IMR-90 (cell line): ENCODE data around the gene CCR5. TPM values are rescaled to one million over a fixed set of nuclear protein-coding genes. Genes with fewer than 3 reads are reported as not detected.

Source experiments
- ATAC-seq: fragments of 200-7000 bp; cut with Tn5 transposase; 2 replicates; pipeline ENCODE4 v1.9.1; 2020; ENCODE audit warnings: low read depth, mild to moderate bottlenecking, moderate library complexity
- BruUV-seq: library from RNA; stranded (reverse); fragments of 400-500 nt; replicated peaks from 2 replicates; lab custom pipeline; 2021; lab: Mats Ljungman, UMichigan
- CTCF ChIA-PET: fragments of 300-600 bp; formaldehyde crosslinking; extraction: SDS; loops from one replicate; lab custom pipeline; 2021; ENCODE audit warnings: antibody characterized with exemption; lab: Yijun Ruan, JAX
- POLR2A ChIA-PET: fragments of 300-600 bp; sonication (Branson Sonifier 250); formaldehyde crosslinking; loops from one replicate; lab custom pipeline; 2022; ENCODE audit warnings: antibody characterized with exemption; ENCODE audit not compliant: unreplicated experiment; lab: Charles Lee
- DNase-seq: peaks from one replicate; pipeline ENCODE4 v3.0.0; 2013
- H2AFZ ChIP-seq: replicated peaks from 2 replicates; pipeline ENCODE3; 2013; ENCODE audit warnings: low read length, mild to moderate bottlenecking; ENCODE audit not compliant: poor library complexity
- H2AK5ac ChIP-seq: 2 replicates; pipeline ENCODE4 v1.6.1; 2013; ENCODE audit warnings: low read depth, low read length, inconsistent platforms
- H2AK9ac ChIP-seq: replicated peaks from 2 replicates; pipeline ENCODE3; 2013; ENCODE audit warnings: mild to moderate bottlenecking, low read depth, low read length, moderate library complexity; ENCODE audit not compliant: poor library complexity
- H2BK120ac ChIP-seq: 2 replicates; pipeline ENCODE4 v1.6.1; 2013; ENCODE audit warnings: low read depth, low read length, inconsistent platforms
- H2BK15ac ChIP-seq: 3 replicates; pipeline ENCODE4 v1.6.1; 2013; ENCODE audit warnings: low read depth, low read length, inconsistent platforms
- H2BK20ac ChIP-seq: 2 replicates; pipeline ENCODE4 v1.6.1; 2013; ENCODE audit warnings: low read depth, mild to moderate bottlenecking, inconsistent platforms, low read length, moderate library complexity
- H2BK5ac ChIP-seq: 2 replicates; pipeline ENCODE4 v1.6.1; 2013; ENCODE audit warnings: mild to moderate bottlenecking, low read depth, low read length, inconsistent platforms; ENCODE audit not compliant: poor library complexity, severe bottlenecking
- H3K14ac ChIP-seq: replicated peaks from 2 replicates; pipeline ENCODE4 v1.6.1; 2013; ENCODE audit warnings: low read depth, low read length, inconsistent platforms
- H3K18ac ChIP-seq: 2 replicates; pipeline ENCODE4 v1.6.1; 2013; ENCODE audit warnings: low read depth, low read length, control low read depth
- H3K23ac ChIP-seq: 2 replicates; pipeline ENCODE4 v1.6.1; 2013; ENCODE audit warnings: low read depth, low read length, inconsistent platforms
- H3K27ac ChIP-seq: 2 replicates; pipeline ENCODE4 v1.5.1; 2013; ENCODE audit warnings: mild to moderate bottlenecking, control low read depth, low read length; ENCODE audit not compliant: insufficient read depth
- H3K27me3 ChIP-seq: 2 replicates; pipeline ENCODE4 v1.6.1; 2013; ENCODE audit warnings: low read length; ENCODE audit not compliant: control insufficient read depth, insufficient read depth
- H3K36me3 ChIP-seq: 2 replicates; pipeline ENCODE4 v1.6.1; 2013; ENCODE audit warnings: low read length, mixed read lengths; ENCODE audit not compliant: control insufficient read depth, insufficient read depth
- H3K4ac ChIP-seq: 2 replicates; pipeline ENCODE4 v1.6.1; 2013; ENCODE audit warnings: low read depth, low read length, inconsistent platforms
- H3K4me1 ChIP-seq: 2 replicates; pipeline ENCODE4 v1.6.1; 2013; ENCODE audit warnings: low read length, mixed read lengths; ENCODE audit not compliant: control insufficient read depth, insufficient read depth
- H3K4me2 ChIP-seq: 2 replicates; pipeline ENCODE4 v1.6.1; 2013; ENCODE audit warnings: low read depth, mild to moderate bottlenecking, control low read depth, low read length, moderate library complexity
- H3K4me3 ChIP-seq: 2 replicates; pipeline ENCODE4 v1.5.1; 2013; ENCODE audit warnings: low read depth, mild to moderate bottlenecking, control low read depth, low read length, moderate library complexity; ENCODE audit not compliant: insufficient read depth
- H3K56ac ChIP-seq: 2 replicates; pipeline ENCODE4 v1.6.1; 2013; ENCODE audit warnings: low read length, inconsistent platforms; ENCODE audit not compliant: insufficient read depth; ENCODE audit errors: extremely low read depth
- H3K79me1 ChIP-seq, 2 experiments: 2 replicates each; pipeline ENCODE4 v1.6.1; 2013; ENCODE audit warnings: low read length in 2 of 2, inconsistent platforms in 1 of 2, low read depth in 1 of 2
- H3K9ac ChIP-seq: 2 replicates; pipeline ENCODE4 v1.6.1; 2013; ENCODE audit warnings: low read depth, low read length, control low read depth
- H3K9me1 ChIP-seq: 2 replicates; pipeline ENCODE4 v1.6.1; 2013; ENCODE audit warnings: low read length, inconsistent platforms; ENCODE audit not compliant: insufficient read depth
- H3K9me3 ChIP-seq: 2 replicates; pipeline ENCODE4 v1.6.1; 2013; ENCODE audit warnings: low read length; ENCODE audit not compliant: control insufficient read depth, insufficient read depth
- H4K20me1 ChIP-seq: 2 replicates; pipeline ENCODE4 v1.6.1; 2013; ENCODE audit warnings: low read length, inconsistent platforms; ENCODE audit not compliant: insufficient read depth
- H4K5ac ChIP-seq: 2 replicates; pipeline ENCODE4 v1.6.1; 2013; ENCODE audit warnings: mild to moderate bottlenecking, low read depth, low read length, control low read depth
- H4K8ac ChIP-seq, 2 experiments: 2 replicates each; pipeline ENCODE4 v1.6.1; 2013; ENCODE audit warnings: low read depth in 2 of 2, low read length in 2 of 2, control low read depth in 1 of 2, inconsistent platforms in 1 of 2
- H4K91ac ChIP-seq: 2 replicates; pipeline ENCODE4 v1.6.1; 2013; ENCODE audit warnings: low read depth, low read length, inconsistent platforms; ENCODE audit not compliant: insufficient read depth
- CEBPB ChIP-seq: IDR thresholded peaks from 2 replicates; pipeline ENCODE4 v1.6.1; 2012; ENCODE audit warnings: low read depth, low read length, improper control_type of control experiment
- MAFK ChIP-seq: IDR thresholded peaks from 2 replicates; pipeline ENCODE4 v1.6.1; 2012; ENCODE audit warnings: low read depth, low read length, improper control_type of control experiment
- NFE2L2 ChIP-seq: fragments of 150-350 bp; IDR thresholded peaks from 2 replicates; pipeline ENCODE4 v1.6.1; 2016; ENCODE audit warnings: low read depth, mild to moderate bottlenecking, low read length
- POLR2A ChIP-seq: IDR thresholded peaks from 2 replicates; pipeline ENCODE4 v1.6.1; 2012; ENCODE audit warnings: mild to moderate bottlenecking, low read depth, low read length
- RFX5 ChIP-seq: IDR thresholded peaks from 2 replicates; pipeline ENCODE4 v1.8.0; 2012; ENCODE audit warnings: low read depth, mild to moderate bottlenecking, low read length, moderate library complexity
- WGBS, 2 experiments: methylation state at CpG; one replicate each; pipeline versions ENCODE4 v1.1.5 to v1.1.7; 2013; ENCODE audit warnings: missing lambda C conversion rate in 2 of 2; ENCODE audit not compliant: insufficient read length in 1 of 2; ENCODE audit errors: extremely low coverage in 2 of 2; 5-methylcytosine and 5-hydroxymethylcytosine counted together
- dilution Hi-C: fragments of 300-500 bp; cut with HindIII; formaldehyde crosslinking; loops from one replicate; pipeline ENCODE4 v1.14.3; 2018; ENCODE audit warnings: low sequenced_read_pairs; ENCODE audit not compliant: unreplicated experiment
- in situ Hi-C: fragments of 300-500 bp; cut with MboI; formaldehyde crosslinking; loops from 3 replicates; pipeline ENCODE4 v1.14.3; 2019; ENCODE audit warnings: low sequenced_read_pairs, inconsistent platforms, mixed read lengths
- intact Hi-C: fragments of 100-400 bp; cut with micrococcal nuclease; formaldehyde crosslinking; loops from 2 replicates; pipeline ENCODE4 v1.10.0; 2022
- polyA plus RNA-seq, 3 experiments: library from polyadenylated mRNA; depleted of rRNA; stranded (reverse); fragments of >200 nt; gene quantifications; 2 replicates each; pipeline ENCODE4 v1.2.3, GENCODE V29; 2012; ENCODE audit warnings: low replicate concordance in 1 of 3
- total RNA-seq: library from RNA; depleted of rRNA; stranded (reverse); fragments of >200 nt; gene quantifications from 2 replicates; pipeline ENCODE4 v1.2.3, GENCODE V29; 2012; rRNA removed
- TF ChIP-seq, protein P1 (sequence below): fragments of 150-350 bp; IDR thresholded peaks from 2 replicates; pipeline ENCODE4 v1.6.1; 2016; ENCODE audit warnings: low read depth, mild to moderate bottlenecking, low read length, moderate library complexity, borderline replicate concordance

CCR5 gene
- total and polyA plus RNA-seq, 2 of the 4 experiments (the other 2 are of a cell fraction): not detected

DNA sequence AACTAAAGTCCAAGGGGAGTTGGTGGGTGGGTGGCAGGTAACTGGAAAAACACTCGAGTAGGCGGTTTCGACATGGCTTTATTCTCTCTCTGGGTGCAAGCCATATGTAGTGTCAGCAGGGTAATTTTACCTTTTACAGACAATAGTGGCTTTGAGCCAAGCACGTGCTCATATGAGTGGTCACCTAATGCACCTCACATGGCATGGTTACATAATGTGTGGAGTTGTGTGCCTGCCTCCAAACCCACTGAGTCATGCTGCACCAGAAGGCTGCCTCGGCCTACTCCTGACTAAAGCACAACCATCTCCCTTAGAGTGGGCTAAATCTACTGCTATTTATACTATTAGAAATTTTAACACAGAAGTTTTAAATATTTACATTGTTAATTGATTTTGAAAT lies 52.8 kb downstream of the CCR5 start:
- H4K8ac ChIP-seq: no peak overlapping the region
- CTCF ChIA-PET: no interaction called here
- peak overlapping the region; percentile 28 for H2AK9ac ChIP-seq
- no peaks in the 10 kb centered on the region for H3K79me1 ChIP-seq
- H3K4me1 ChIP-seq: no peaks in the 10 kb centered on the region
- H3K27ac ChIP-seq: no peak overlapping the region
- H2BK120ac ChIP-seq: no peak overlapping the region
- dilution Hi-C loops (no loop called here), intact Hi-C loops (no loop called here), in situ Hi-C loops (no loop called here)
- H3K27me3 ChIP-seq: peaks cover 13% of the 10 kb centered on the region
- H4K91ac ChIP-seq: no peak overlapping the region
- H2AFZ ChIP-seq: no peak overlapping the region
- H2BK5ac ChIP-seq: no peak overlapping the region
- no peaks in the 10 kb centered on the region; the same call in 1 of the 2 replicates for H3K9me1 ChIP-seq
- H3K9ac ChIP-seq: no peak overlapping the region
- no peak for TF ChIP-seq POLR2A
- no peak for TF ChIP-seq RFX5
- TF ChIP-seq, protein P1, sequence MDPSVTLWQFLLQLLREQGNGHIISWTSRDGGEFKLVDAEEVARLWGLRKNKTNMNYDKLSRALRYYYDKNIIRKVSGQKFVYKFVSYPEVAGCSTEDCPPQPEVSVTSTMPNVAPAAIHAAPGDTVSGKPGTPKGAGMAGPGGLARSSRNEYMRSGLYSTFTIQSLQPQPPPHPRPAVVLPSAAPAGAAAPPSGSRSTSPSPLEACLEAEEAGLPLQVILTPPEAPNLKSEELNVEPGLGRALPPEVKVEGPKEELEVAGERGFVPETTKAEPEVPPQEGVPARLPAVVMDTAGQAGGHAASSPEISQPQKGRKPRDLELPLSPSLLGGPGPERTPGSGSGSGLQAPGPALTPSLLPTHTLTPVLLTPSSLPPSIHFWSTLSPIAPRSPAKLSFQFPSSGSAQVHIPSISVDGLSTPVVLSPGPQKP: no peak
- no peak for TF ChIP-seq NFE2L2
- TF ChIP-seq CEBPB: no peak
- no peak for TF ChIP-seq MAFK
- H3K4ac ChIP-seq: no peak overlapping the region
- H3K4me3 ChIP-seq: no peak overlapping the region
- H2BK15ac ChIP-seq: no peak overlapping the region
- no peaks in the 10 kb centered on the region for H3K9me3 ChIP-seq
- H2BK20ac ChIP-seq: no peak overlapping the region
- POLR2A ChIA-PET: no interaction called here
- H4K5ac ChIP-seq: no peak overlapping the region
- no peak for ATAC-seq
- H3K14ac ChIP-seq: no peak overlapping the region
- H2AK5ac ChIP-seq: no peak overlapping the region
- BruUV-seq: no TSS peak
- DNase-seq: peak; percentile 34
- no peaks in the 10 kb centered on the region for H3K36me3 ChIP-seq
- no peaks in the 10 kb centered on the region for H4K20me1 ChIP-seq
- no peak overlapping the region for H3K4me2 ChIP-seq
- no peak overlapping the region for H3K18ac ChIP-seq
- no peak overlapping the region for H3K23ac ChIP-seq
- no peak overlapping the region for H3K56ac ChIP-seq
- 80% methylated on average over 1 of the region's 5 CpGs; no CpG with 5 or more reads in 1 of the 2 experiments for WGBS, 2 experiments

Other genes starting within 250 kb of the CCR5 start
- gene CCR1, start 162.6 kb upstream of the CCR5 start, total RNA-seq: not detected in 2 replicates
- not detected in 2 replicates for gene CCR1, start 162.6 kb upstream of the CCR5 start, polyA plus RNA-seq (2012; rRNA removed)
- gene CCR3, start 128.5 kb upstream of the CCR5 start, total RNA-seq: not detected in 2 replicates
- gene CCR3, start 128.5 kb upstream of the CCR5 start, polyA plus RNA-seq (2012; rRNA removed): not detected in 2 replicates
- not detected in 2 replicates for gene CCR2, start 16.8 kb upstream of the CCR5 start, total RNA-seq
- gene CCR2, start 16.8 kb upstream of the CCR5 start, polyA plus RNA-seq (2012; rRNA removed): not detected in 2 replicates
- gene CCRL2, start 36.3 kb downstream of the CCR5 start, total RNA-seq: 0.28 and 0.36 TPM in 2 replicates
- 0.16 and 0.29 TPM in 2 replicates for gene CCRL2, start 36.3 kb downstream of the CCR5 start, polyA plus RNA-seq (2012; rRNA removed)
- gene LTF, start 94.0 kb downstream of the CCR5 start, total RNA-seq: not detected in 2 replicates
- 0.04 TPM in 1 of 2 replicates, not detected in the other for gene LTF, start 94.0 kb downstream of the CCR5 start, polyA plus RNA-seq (2012; rRNA removed)
- gene RTP3, start 127.0 kb downstream of the CCR5 start, total RNA-seq: 0.18 TPM in 1 of 2 replicates, not detected in the other
- 0.10 and 0.26 TPM in 2 replicates for gene RTP3, start 127.0 kb downstream of the CCR5 start, polyA plus RNA-seq (2012; rRNA removed)
- gene LRRC2, start 195.4 kb downstream of the CCR5 start, total RNA-seq: 4.1 and 4.7 TPM in 2 replicates
- 2.5 and 2.9 TPM in 2 replicates for gene LRRC2, start 195.4 kb downstream of the CCR5 start, polyA plus RNA-seq (2012; rRNA removed)
- not detected in 2 replicates for gene FAM240A, start 241.6 kb downstream of the CCR5 start, total RNA-seq
- not detected in 2 replicates for gene FAM240A, start 241.6 kb downstream of the CCR5 start, polyA plus RNA-seq (2012; rRNA removed)